Measurements from ENCODE around the gene SPIRE1. TPM values are rescaled to one million over a fixed set of nuclear protein-coding genes. Genes with fewer than 3 reads are reported as not detected.
A peak's percentile ranks its signal among the peaks of the same experiment; 100 is the strongest.

Gene SPIRE1
- total and polyA plus RNA-seq, 4 donors, result 0.29 to 5.7 (median 3.2) TPM

- WGBS, result 95% methylated on average over 1 of the region's 1 CpG
- H3K27ac ChIP-seq (ENCODE audit: low read depth in 1 of 2, low read length in 2 of 2), result no peak overlapping the region
- no peaks in the 10 kb centered on the region for H3K9me3 ChIP-seq (ENCODE audit: control insufficient read depth in 4 of 4, low read length in 3 of 4)
- TF ChIP-seq GABPA (IDR thresholded peaks at IDR 0.05 in 1 of 2, conservative IDR thresholded peaks at IDR 0.05 in 1 of 2), result no peak
- TF ChIP-seq ZBTB33 (IDR thresholded peaks at IDR 0.05), result no peak
- peaks cover 2 to 10% (median 6%) of the 10 kb centered on the region in 4 donors for H3K4me1 ChIP-seq (ENCODE audit: control insufficient read depth in 4 of 4, insufficient read depth in 4 of 4, low read length in 3 of 4)
- H3K27me3 ChIP-seq (ENCODE audit: control insufficient read depth in 4 of 4, insufficient read depth in 4 of 4, low read length in 3 of 4), result no peaks in the 10 kb centered on the region
- DNase-seq (ENCODE audit: low spot score), result no peak
- H3K4me3 ChIP-seq (ENCODE audit: low read depth in 1 of 3, low read length in 3 of 3), result no peak overlapping the region
- H3K9ac ChIP-seq (ENCODE audit: low read depth in 1 of 2, low read length in 2 of 2), result no peak overlapping the region
- H3K36me3 ChIP-seq (ENCODE audit: control insufficient read depth in 4 of 4, insufficient read depth in 3 of 4, low read depth in 1 of 4, low read length in 3 of 4), result no peaks in the 10 kb centered on the region
Measured at GRCh38 chr18:12654971-12655370, 2.9 kb downstream of the SPIRE1 start.

- TF ChIP-seq HNF4G (IDR thresholded peaks at IDR 0.05) (no peak), ZBTB33 (IDR thresholded peaks at IDR 0.05) (peak; percentile 14), MAX (IDR thresholded peaks at IDR 0.05) (peak; percentile 54), HNF4A (conservative IDR thresholded peaks at IDR 0.05) (peak in 1 of 2 donors; percentile 20), FOXA1 (IDR thresholded peaks at IDR 0.05) (no peak), RXRA (IDR thresholded peaks at IDR 0.05) (peak in 1 of 2 donors; percentile 70), JUND (IDR thresholded peaks at IDR 0.05) (no peak), ATF3 (IDR thresholded peaks at IDR 0.05) (no peak), RAD21 (IDR thresholded peaks at IDR 0.05) (no peak), TAF1 (conservative IDR thresholded peaks at IDR 0.05) (no peak)
- peak overlapping the region in 1 of 2 donors; percentile 59 for H3K27ac ChIP-seq (ENCODE audit: low read depth in 1 of 2, low read length in 2 of 2)
- WGBS, result 42% methylated on average over 3 of the region's 3 CpGs
- peaks cover 2 to 8% (median 5%) of the 10 kb centered on the region in 4 donors for H3K4me1 ChIP-seq (ENCODE audit: control insufficient read depth in 4 of 4, insufficient read depth in 4 of 4, low read length in 3 of 4)
- H3K9me3 ChIP-seq (ENCODE audit: control insufficient read depth in 4 of 4, low read length in 3 of 4), result no peaks in the 10 kb centered on the region
- no peak overlapping the region for H3K9ac ChIP-seq (ENCODE audit: low read depth in 1 of 2, low read length in 2 of 2)
- no peaks in the 10 kb centered on the region for H3K27me3 ChIP-seq (ENCODE audit: control insufficient read depth in 4 of 4, insufficient read depth in 4 of 4, low read length in 3 of 4)
- no peaks in the 10 kb centered on the region for H3K36me3 ChIP-seq (ENCODE audit: control insufficient read depth in 4 of 4, insufficient read depth in 3 of 4, low read depth in 1 of 4, low read length in 3 of 4)
- no peak overlapping the region for H3K4me3 ChIP-seq (ENCODE audit: low read depth in 1 of 3, low read length in 3 of 3)
- no peak for DNase-seq (ENCODE audit: low spot score)
Measured at GRCh38 chr18:12652861-12653401, 5.0 kb downstream of the SPIRE1 start.

- Histone ChIP-seq H3K4me3 (ENCODE audit: low read depth in 1 of 3, low read length in 3 of 3) (no peak overlapping the region), H3K27me3 (ENCODE audit: control insufficient read depth in 4 of 4, insufficient read depth in 4 of 4, low read length in 3 of 4) (no peaks in the 10 kb centered on the region), H3K27ac (ENCODE audit: low read depth in 1 of 2, low read length in 2 of 2) (no peak overlapping the region), H3K36me3 (ENCODE audit: control insufficient read depth in 4 of 4, insufficient read depth in 3 of 4, low read depth in 1 of 4, low read length in 3 of 4) (no peaks in the 10 kb centered on the region), H3K9me3 (ENCODE audit: control insufficient read depth in 4 of 4, low read length in 3 of 4) (no peaks in the 10 kb centered on the region), H3K9ac (ENCODE audit: low read depth in 1 of 2, low read length in 2 of 2) (no peak overlapping the region), H3K4me1 (ENCODE audit: control insufficient read depth in 4 of 4, insufficient read depth in 4 of 4, low read length in 3 of 4) (peaks cover 0 to 4% (median 2%) of the 10 kb centered on the region in 4 donors)
- TF ChIP-seq REST (IDR thresholded peaks at IDR 0.05) (no peak), JUND (IDR thresholded peaks at IDR 0.05) (no peak), GABPA (IDR thresholded peaks at IDR 0.05 in 1 of 2, conservative IDR thresholded peaks at IDR 0.05 in 1 of 2) (no peak), FOXA1 (IDR thresholded peaks at IDR 0.05) (no peak), HNF4A (conservative IDR thresholded peaks at IDR 0.05) (no peak), ATF3 (IDR thresholded peaks at IDR 0.05) (no peak), EGR1 (IDR thresholded peaks at IDR 0.05; ENCODE audit: low read depth in 2 of 2) (no peak), MAX (IDR thresholded peaks at IDR 0.05) (no peak)
- no peak for DNase-seq (ENCODE audit: low spot score)
- WGBS, result 84% methylated on average over 4 of the region's 4 CpGs
Measured at GRCh38 chr18:12651651-12652050, 6.3 kb downstream of the SPIRE1 start.
